SHP77 (cell line): ENCODE measurements around the gene TPRX1.
A peak's percentile ranks its signal among the peaks of the same experiment; 100 is the strongest.
"Not testable (repeated sequence)": the region's sequence is repeated elsewhere in the genome, so short reads cannot be mapped to it uniquely, and the experiment has no call there.

ENCODE experiments used
- DNase-seq, 2 experiments: peaks; one replicate each; lab custom pipeline; 2025; lab: John Stamatoyannopoulos, UW

Gene TPRX1, protein sequence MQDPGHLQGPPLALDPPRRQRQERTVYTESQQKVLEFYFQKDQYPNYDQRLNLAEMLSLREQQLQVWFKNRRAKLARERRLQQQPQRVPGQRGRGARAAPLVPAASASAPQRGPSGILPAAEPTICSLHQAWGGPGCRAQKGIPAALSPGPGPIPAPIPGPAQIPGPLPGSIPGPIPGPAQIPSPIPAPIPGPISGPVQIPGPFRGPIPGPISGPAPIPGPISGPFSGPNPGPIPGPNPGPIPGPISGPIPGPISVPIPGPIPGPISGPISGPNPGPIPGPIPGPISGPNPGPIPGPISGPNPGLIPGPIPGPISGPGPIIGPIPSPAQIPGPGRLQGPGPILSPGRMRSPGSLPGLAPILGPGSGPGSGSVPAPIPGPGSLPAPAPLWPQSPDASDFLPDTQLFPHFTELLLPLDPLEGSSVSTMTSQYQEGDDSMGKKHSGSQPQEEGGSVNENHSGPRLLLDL

DNA sequence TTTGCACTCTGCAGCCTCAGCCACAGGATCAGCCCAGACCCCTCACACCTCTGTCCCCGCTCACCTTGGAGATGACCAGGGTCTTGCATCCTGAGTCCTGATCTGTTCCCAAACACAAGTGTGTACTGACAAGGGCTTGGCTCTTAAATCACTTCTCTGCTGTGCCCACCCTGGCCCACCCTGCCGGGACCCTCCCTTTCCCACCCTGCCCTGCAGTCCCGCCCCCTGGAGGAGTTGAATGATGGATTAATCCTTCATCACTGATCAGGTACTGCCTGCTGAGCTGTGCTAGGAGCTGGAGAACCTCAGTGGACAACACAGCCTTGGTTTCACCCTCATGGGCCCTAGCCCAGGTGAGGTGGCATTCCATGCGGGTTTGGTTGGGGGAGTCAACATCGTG is at the start of gene TPRX1:
Gene TPRX1, minus strand, starts transcription at position 101 of the 400 bp plus-strand sequence. Its CDS starts 12 bp downstream, at position 89.
- DNase-seq: not testable (repeated sequence)

DNA sequence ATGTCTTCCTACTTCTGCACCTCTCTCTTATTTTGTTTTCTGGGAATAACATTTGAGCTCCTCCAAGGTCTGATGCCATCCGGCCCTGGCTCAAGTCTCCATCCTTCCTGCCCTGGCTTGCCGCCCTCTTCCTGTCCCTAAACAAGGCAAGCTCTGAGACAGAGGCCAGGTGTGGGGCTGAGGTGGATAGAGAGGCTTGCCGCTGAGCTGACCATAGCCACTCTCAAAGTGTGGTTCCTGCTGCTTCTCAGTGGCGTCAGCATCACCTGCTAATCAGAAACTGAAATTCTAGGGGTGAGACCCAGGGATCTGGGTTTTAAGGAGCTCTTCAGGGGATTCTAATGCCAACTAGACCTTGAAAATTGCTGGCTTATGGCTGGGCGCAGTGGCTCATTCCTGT is 48.7 kb upstream of the TPRX1 start:
- DNase-seq: no peak

DNA sequence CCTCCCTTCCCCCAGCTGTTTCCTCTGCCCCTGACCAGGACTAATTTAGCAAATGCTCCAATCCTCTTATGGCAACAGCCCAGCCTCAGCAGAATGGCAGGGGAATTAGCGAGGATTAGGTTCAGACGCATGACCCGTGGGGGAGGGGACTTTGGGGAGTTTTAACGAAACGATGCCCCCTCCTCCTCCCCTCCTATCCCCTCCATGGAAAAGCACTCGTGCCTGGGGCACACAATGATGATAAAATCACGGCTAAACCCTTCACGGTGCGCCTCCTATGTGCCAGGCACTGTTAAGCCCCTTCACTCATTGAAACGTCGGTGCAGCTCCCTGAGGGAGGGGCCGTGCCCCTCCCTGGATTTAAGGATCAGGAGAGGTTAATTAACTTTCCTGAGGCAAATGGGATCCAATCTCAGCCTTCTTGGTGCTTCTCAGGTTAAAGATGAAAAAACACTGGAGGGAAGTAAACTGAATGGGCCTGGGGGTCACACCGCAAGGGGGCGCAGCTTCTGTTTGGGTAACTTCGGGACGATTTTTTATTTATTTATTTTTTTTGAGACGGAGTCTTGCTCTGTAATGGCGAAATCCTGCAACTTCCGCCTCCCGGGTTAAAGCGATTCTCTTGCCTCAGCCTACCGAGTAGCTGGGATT is 44.6 kb upstream of the TPRX1 start:
- DNase-seq: no peak

DNA sequence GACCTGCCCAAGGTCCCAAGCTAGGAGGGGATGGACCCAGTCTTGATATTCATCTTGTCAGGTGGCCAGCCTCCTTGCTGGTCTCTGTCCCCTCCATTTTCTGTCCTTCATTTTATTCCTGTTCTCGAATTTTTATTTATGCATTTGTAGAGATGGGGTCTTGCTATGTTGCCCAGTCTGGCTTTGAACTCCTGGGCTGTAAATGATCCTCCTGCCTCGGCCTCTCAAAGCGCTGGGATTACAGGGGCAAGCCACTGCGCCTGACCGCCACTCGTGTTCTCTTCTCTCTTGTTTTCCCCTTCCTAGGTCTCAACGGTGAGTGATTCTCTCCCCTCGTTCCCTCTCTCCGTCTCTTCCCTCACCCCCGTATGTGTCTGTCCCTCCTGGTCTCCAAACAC is 44.1 kb upstream of the TPRX1 start:
- no peak for DNase-seq

DNA sequence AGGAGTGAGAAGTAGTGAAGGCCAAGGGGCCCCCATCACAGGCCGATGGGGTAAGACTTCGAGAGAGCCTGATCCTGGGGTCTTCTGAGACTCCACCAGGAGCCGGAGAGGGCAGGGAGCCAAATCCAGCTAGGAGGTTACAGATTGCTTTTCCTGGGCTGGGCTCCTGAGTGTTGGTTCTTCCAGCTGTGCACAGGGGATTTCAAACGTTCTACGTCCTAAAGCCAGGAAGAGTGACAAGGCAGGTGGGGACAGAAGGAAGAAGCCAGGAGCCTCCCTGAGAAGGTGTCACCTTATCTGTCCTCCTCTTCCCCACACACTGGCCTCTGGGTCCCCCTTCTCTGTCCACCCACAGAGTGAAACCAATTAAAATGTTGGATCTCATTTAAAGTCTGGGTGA is 38.6 kb upstream of the TPRX1 start:
- DNase-seq: no peak

DNA sequence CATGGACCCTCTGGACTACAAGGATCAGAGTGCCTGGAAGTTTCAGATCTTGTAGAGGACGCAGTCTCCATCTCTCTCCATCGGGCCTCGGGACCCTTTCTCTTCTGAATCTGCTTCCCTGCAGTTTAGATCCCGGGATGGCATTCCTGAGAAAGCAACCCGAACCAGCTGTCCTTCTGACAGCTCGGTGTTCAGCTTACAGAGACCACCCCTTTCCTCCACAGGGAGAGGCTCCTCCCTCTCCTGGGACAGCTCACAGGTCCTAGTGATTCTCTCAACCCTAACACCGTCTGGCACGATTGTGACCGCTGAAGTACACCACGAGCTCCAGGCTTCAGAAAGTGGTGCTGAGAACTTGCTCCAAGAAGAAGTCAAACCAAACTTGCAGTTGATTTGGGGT is 35.6 kb upstream of the TPRX1 start:
- no peak for DNase-seq

DNA sequence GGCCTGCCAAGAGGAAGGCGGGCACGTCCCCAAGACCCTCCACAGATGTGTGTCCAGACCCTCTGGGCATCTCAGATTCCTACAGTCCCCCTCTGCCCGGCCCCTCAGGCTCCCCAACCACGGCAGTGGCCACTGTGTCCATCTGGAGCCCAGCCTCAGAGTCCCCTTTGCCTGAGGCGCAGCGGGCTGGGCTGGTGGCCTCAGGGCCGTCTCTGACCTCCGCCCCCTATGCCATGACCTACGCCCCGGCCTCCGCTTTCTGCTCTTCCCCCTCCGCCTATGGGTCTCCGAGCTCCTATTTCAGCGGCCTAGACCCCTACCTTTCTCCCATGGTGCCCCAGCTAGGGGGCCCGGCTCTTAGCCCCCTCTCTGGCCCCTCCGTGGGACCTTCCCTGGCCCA is 35.1 kb upstream of the TPRX1 start:
- no peak for DNase-seq

DNA sequence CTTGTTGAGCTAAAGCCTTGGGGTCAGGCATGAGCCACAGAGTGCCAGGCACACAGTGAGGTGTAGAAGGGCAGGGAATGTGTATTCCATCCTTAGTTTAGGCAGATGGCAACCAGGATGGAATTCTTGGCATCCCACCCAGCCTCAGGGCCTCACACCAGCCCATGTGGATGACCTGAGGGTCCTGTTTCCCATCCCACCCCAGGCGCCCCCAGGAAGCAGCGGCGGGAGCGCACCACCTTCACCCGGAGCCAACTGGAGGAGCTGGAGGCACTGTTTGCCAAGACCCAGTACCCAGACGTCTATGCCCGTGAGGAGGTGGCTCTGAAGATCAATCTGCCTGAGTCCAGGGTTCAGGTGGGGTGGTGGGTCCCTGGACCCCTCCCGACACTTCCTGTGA is 31.7 kb upstream of the TPRX1 start:
- no peak for DNase-seq

DNA sequence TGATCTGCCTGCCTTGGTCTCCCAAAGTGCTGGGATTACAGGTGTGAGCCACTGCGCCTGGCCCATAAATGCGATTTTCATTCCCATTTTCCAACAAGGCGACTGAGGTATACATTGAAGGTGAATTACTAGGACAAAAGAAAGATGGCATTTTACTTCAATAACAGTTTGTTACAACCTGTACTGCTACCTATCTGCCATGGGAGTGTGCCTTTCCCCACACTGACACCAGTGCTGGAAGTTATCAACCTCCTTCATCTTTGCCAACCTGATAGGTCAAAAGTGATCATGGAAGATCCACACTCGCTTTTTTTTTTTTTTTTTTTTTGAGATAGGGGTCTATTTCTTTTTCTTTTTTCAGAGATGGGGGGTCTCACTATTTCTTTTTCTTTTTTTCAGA is 28.4 kb upstream of the TPRX1 start:
- DNase-seq: no peak

DNA sequence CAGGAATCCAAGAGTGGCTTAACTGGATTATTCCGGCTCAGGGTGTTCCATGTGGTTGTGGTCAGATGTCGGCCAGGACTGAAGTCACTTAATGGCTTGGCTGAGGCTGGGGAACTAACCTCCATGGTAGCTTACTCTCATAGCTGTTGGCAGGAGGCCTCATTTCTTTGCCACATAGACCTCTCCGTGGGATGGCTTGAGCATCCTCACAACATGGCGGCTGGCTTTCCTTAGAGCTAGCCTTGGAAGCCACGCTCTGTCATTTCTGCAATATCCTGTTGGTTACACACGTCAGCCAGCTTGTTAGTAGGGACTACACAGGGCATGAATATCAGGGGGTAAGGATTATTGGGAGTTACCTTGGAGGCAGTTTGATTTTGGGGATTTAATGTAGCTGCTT is 22.4 kb upstream of the TPRX1 start:
- no peak for DNase-seq

DNA sequence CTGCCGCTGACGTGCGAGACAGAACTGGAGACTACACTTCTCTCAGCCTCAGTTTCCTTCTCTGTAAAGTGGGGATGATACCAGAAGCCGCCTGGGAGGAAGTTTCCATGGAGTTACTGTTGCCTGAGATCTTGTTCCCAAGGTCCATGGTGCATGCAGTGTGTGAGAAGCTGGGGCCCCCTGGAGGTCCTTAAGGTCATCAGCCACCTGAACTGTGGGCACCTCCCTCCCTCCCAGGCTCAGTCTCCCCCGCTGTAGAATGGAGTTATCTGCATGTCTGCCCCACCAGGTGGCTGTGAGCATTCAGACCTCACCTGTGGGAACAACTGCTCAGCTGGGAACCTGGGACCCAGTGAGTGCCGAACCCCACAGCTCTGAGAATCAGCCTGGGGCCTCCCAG is 20.0 kb upstream of the TPRX1 start:
- DNase-seq: no peak

DNA sequence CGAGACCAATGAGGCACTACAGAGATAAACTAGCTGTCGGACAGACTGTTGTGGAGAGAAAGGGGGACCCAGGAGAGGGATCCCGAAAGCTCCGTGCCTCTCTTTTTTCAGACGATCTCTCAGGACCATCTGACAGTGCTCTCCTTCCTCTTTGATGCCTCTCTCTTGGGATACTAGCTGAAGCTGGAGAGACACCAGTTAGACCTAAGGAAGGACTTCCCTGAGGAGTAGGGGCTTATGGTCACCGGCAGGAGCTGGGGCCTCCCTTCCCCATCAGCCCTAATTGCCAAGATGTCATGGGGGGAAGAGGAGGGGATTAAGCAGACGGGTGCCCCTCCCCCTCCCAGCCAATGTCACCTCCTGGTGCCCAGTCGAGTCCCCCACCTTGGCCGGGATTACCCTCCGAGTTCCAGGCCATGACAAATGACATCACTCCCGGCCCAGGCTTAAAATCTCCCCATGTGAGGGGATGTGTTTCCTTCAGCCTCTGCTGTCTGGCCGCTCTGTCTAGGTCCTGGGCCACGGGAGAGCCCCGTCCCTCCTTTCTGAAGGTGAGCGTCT is 17.2 kb upstream of the TPRX1 start, which contains the start of gene CRX:
Gene CRX, plus strand, starts transcription at position 478 of the 561 bp plus-strand sequence. CDS start 12,507 bp downstream, outside the sequence.
- DNase-seq: no peak

DNA sequence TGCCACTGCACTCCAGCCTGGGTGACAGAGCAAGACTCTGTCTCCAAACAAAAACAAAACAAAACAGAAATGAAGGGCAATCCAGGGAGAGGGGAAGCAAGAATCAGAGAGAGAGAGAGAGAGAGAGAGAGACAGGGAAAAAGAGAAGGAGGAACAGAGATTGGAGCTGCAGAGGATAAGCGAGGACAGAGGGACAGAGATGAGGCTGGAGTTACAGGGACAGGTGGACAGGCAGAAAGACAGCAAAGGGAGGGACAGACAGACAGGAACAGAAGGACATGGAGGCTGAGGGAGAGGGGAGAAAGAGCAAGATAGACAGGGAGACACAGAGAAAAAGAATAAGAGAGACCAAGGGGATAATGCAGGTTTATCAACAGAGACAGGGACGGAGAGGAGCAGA is 16.1 kb upstream of the TPRX1 start:
- DNase-seq: no peak

DNA sequence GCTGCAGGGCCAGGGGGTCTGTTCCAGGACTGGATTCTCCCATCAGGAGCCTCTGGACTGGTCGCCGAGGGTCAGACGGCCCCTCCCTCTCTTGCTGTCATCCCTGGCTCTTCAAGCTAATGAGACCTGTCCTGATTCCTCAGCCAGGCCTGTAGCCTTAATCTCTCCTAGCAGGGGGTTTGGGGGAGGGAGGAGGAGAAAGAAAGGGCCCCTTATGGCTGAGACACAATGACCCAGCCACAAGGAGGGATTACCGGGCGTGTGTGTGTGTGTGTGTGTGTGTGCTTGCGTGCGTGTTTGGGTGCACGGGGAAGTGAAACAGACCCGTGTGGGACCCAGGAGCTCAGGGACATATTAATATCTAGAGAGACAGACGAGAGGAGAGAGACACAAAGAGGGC is 15.5 kb upstream of the TPRX1 start:
- no peak for DNase-seq

DNA sequence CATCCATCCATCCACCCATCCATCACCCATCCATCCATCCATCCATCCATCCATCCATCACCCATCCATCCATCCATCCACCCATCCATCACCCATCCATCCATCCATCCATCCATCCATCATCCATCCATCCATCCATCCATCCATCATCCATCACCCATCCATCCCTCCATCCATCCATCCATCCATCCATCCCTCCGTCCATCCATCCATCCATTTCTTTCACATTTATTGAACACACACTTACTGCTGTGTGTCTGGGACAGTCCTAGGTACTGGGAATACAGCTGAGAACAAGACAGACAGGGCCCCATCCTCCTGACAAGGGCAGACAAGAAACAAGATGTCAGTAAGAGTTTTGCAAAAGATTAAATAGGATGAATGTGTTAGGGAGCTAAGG is 13.9 kb upstream of the TPRX1 start:
- not testable (repeated sequence) for DNase-seq

DNA sequence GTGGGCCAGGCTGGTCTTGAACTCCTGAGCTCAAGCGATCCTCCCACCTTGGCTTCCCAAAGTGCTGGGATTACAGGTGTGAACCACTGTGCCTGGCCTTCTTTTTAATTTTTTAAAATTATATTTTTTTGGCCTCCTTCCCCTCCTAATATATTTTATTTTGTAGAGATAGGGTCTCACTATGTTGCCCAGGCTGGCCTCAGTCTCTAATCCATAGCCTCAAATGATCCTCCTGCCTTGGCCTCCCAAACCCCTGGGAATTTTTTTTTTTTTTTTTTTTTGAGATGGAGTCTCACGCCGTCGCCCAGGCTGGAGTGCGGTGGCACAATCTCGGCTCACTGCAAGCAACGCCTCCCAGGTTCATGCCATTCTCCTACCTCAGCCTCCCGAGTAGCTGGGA is 11.9 kb upstream of the TPRX1 start:
- DNase-seq: not testable (repeated sequence)

DNA sequence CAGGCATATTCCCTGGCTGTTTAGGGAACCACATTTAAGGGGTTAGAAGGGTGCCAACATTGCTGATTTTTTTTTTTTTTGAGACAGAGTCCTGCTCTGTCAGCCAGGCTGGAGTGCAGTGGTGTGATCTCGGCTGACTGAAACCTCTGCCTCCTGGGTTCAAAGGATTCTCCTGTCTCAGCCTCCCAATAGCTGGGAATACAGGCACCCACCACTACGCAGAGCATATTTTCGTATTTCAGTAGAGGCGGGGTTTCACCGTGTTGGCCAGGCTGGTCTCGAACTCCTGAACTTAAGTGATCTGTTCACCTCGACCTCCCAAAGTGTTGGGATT is 9.6 kb upstream of the TPRX1 start:
- no peak for DNase-seq

DNA sequence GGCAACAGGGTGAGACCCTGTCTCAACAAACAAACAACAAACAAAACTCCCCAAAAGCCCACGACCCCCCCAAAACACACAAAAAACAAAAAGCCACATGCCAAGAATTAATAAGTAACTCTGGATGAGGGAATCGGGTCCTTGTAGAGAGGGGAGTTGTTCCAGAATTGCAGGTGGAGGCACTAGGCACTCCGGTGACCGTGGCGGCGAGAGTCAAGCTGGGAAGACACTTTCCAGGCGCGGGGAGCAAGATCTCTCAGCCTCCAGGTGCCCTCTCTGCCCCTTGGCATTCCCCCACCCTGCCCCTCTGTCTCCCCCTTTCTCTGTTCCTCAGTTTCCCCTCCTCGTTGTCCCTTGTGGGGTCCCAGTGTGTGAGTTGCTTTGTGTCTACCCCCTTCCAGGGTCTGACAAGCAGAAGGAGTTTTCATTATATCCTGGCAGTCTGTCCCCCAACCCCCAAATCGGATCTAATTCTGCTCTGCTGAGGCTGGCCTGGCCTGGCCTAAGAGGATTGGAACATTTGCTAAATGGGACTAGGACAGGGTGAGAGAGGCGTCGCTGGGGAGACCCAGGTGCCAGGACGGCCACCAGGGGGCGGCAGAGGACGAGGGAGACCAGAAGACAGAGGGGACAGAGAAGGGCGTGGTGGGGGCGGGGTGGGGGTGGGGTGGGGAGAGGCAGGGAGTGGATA is 9.1 kb upstream of the TPRX1 start:
- peak; percentile 47 to 69 for DNase-seq

DNA sequence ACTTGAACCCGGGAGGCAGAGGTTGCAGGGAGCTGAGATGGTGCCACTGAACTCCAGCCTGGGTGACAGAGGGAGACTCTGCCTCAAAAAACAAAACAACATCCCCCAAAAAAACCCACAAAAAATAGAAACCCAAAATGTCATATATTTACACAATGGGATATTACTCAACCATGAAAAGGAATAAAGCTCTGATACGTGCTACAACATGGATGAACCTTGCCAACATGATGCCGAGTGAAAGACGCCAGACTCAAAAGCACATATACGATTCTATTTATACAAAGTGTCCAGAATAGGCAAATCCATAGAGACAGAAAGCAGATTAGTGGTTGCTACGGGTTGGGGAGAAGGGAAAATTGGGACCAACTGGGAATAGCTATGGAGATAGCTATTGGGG is 2.1 kb upstream of the TPRX1 start:
- no peak for DNase-seq

DNA sequence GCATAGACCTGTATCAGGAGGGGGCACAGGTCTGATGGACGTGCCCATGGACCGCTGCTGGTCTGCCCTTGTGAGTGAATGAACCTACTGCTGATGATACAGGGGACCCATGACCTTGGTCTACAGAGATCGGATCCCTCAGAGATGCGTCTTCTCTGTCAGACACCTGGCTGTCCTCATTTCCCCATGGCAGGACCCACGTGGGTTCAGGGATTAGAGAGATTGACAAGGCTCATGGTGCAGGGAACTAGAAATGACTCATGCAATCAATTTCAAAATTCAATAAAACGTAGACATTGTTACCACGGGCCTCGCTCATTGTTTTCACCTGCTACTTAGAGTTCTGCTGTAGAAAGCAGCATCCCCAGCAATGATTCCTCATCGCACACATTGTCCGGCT is 962 bp upstream of the TPRX1 start:
- no peak for DNase-seq

DNA sequence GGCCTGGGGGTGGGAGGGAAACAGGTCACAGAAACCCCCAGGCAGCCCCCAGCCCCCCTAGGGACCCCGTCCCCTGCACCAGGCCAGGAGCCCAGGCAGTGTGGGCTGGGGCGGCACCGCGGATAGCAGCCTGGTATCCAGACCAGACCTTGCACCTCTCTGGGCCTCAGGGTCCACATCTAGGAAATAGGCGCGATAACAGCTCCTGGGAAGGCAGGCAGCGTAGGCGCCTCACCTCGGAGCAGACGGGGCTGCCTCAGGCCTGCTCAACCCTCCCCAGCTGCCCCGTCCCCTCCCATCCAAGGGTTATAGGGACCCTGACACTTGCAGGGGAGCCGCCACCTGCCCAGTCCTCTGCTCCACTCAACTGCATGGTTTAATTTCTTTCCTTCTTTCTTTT is 680 bp downstream of the TPRX1 start:
- not testable (repeated sequence) for DNase-seq

DNA sequence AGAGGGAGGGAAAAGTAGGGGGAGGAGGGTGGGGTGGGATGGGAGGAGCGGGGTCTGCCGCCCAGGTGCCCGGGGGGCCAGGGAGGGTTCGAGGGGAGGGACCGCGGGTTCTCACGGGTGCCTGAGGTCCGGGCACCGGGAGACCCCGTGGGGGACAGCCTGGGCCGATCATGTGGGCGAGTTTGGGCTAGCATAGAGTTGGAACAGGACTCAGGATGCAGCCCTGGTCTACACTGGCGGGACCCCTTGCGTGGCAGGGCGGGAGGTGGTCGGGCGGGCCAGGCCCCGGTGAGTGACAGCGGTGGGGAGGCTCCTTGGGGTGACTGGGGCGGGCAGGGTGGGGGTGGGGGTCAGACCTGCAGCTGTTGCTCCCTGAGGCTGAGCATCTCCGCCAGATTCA is 1.2 kb downstream of the TPRX1 start:
- DNase-seq: not testable (repeated sequence)
